H1 (cell line): ENCODE data around the gene OSBPL5. TPM values are rescaled to one million over a fixed set of nuclear protein-coding genes. Genes with fewer than 3 reads are reported as not detected.

Experiments
- ATF2 ChIP-seq: IDR thresholded peaks from 2 replicates; pipeline ENCODE4 v1.6.1; 2012; ENCODE audit warnings: low read length, inconsistent platforms
- CBX8 ChIP-seq: fragments of 300-800, 300-1000 bp; sonication (generic); IDR thresholded peaks from 2 replicates; pipeline ENCODE4 v1.7.1; 2016; ENCODE audit warnings: low read depth, low read length, borderline replicate concordance
- CHD2 ChIP-seq: IDR thresholded peaks from 2 replicates; pipeline ENCODE4 v1.6.1; 2012; ENCODE audit warnings: low read length, improper control_type of control experiment
- JUN ChIP-seq: IDR thresholded peaks from 2 replicates; pipeline ENCODE4 v1.6.1; 2011; ENCODE audit warnings: low read depth, mild to moderate bottlenecking, improper control_type of control experiment, low read length
- NANOG ChIP-seq: IDR thresholded peaks from 2 replicates; pipeline ENCODE4 v1.6.1; 2011; ENCODE audit warnings: low read length, low read depth, mild to moderate bottlenecking, inconsistent platforms; ENCODE audit not compliant: insufficient read depth, poor library complexity, severe bottlenecking
- TEAD4 ChIP-seq: IDR thresholded peaks from 2 replicates; pipeline ENCODE4 v1.6.1; 2012; ENCODE audit warnings: low read depth, low read length, inconsistent platforms, mixed read lengths
- polyA plus RNA-seq, 7 experiments: library from polyadenylated mRNA; depleted of rRNA in 3 of 7; stranded (reverse) in 5 of 7; unstranded in 2 of 7; fragments of >200 nt in 5 of 7; fragments of 200-250 nt in 2 of 7; gene quantifications; 1 replicate in 5 of 7; 2 replicates in 1 of 7; 4 replicates in 1 of 7; pipeline versions ENCODE4 v1.2.1 to v1.2.3, GENCODE V29; 2011 to 2013; ENCODE audit warnings: missing spikeins in 2 of 7, mixed read lengths in 2 of 7
- total RNA-seq: library from RNA; stranded (reverse); fragmentation: NEBNext Ultra II Directional; extraction: Animal tissue kit (Norgen Biotek cat#: 25700); gene quantifications from 2 replicates; pipeline ENCODE4 v1.2.1, GENCODE V29; 2021
- TF ChIP-seq, protein P1 (sequence below): IDR thresholded peaks from 2 replicates; pipeline ENCODE4 v1.6.1; 2012; ENCODE audit warnings: inconsistent platforms

Gene OSBPL5
- total and polyA plus RNA-seq, 2 of the 8 experiments (the other 6 are each of a cell fraction or from before 2014, with no cell fraction given): 3.4 to 9.9 TPM

- TF ChIP-seq ATF2: no peak
- TF ChIP-seq CHD2: no peak
- no peak for TF ChIP-seq JUN
- no peak for TF ChIP-seq CBX8
- TF ChIP-seq, protein P1, sequence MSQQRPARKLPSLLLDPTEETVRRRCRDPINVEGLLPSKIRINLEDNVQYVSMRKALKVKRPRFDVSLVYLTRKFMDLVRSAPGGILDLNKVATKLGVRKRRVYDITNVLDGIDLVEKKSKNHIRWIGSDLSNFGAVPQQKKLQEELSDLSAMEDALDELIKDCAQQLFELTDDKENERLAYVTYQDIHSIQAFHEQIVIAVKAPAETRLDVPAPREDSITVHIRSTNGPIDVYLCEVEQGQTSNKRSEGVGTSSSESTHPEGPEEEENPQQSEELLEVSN: no peak
- TF ChIP-seq TEAD4: no peak
- TF ChIP-seq NANOG: no peak
- TF ChIP-seq, all 59 proteins: peak for 0
Observed at GRCh38 chr11:3196161-3197043, 31.3 kb upstream of the OSBPL5 start (continued).
